Esophagus (tissue), 2 donors: ENCODE results near the gene BCAS3. TPM values are rescaled to one million over a fixed set of nuclear protein-coding genes. Genes with fewer than 3 reads are reported as not detected.

Experiments used
- H3K27ac ChIP-seq, 2 donors: one replicate each; pipeline ENCODE4 v1.5.1; 2013; ENCODE audit warnings: low read depth in 2 of 2, mild to moderate bottlenecking in 2 of 2, inconsistent platforms in 1 of 2, low read length in 1 of 2, moderate library complexity in 1 of 2
- H3K27me3 ChIP-seq, 2 donors: one replicate each; pipeline ENCODE4 v1.6.1; 2013; ENCODE audit warnings: low read length in 2 of 2, control low read depth in 1 of 2, mild to moderate bottlenecking in 1 of 2; ENCODE audit not compliant: insufficient read depth in 2 of 2, control insufficient read depth in 1 of 2
- H3K36me3 ChIP-seq, 2 donors: one replicate each; pipeline ENCODE4 v1.6.1; 2013; ENCODE audit warnings: low read length in 1 of 2; ENCODE audit not compliant: control insufficient read depth in 2 of 2, insufficient read depth in 2 of 2
- H3K4me1 ChIP-seq, 2 donors: one replicate each; pipeline ENCODE4 v1.6.1; 2013; ENCODE audit warnings: low read length in 1 of 2; ENCODE audit not compliant: control insufficient read depth in 2 of 2, insufficient read depth in 2 of 2
- H3K4me3 ChIP-seq, 2 donors: one replicate each; pipeline ENCODE4 v1.5.1; 2013; ENCODE audit warnings: low read length in 2 of 2, mild to moderate bottlenecking in 2 of 2, low read depth in 1 of 2, moderate library complexity in 1 of 2
- H3K9me3 ChIP-seq, 2 donors: one replicate each; pipeline ENCODE4 v1.6.1; 2013; ENCODE audit warnings: mild to moderate bottlenecking in 2 of 2, low read depth in 1 of 2, low read length in 1 of 2, moderate library complexity in 1 of 2; ENCODE audit not compliant: control insufficient read depth in 2 of 2, insufficient read depth in 1 of 2
- WGBS, 2 donors: extraction: QIAGEN DNeasy Blood & Tissue Kit; methylation state at CpG; one replicate each; pipeline ENCODE4 v1.1.7; 2013; 5-methylcytosine and 5-hydroxymethylcytosine counted together
- polyA plus RNA-seq, 2 donors: library from polyadenylated mRNA; stranded (reverse); fragments of 200-250 nt; gene quantifications; one replicate each; pipeline ENCODE4 v1.2.3, GENCODE V29; 2013
- donor health status: healthy with polysubstance abuse.
- donor health status: Bipolar disorder and iron deficiency.

The BCAS3 gene
- polyA plus RNA-seq, 2 donors, result 4.7 to 6.6 TPM

GRCh38 chr17:61203671-61204131 is 526.0 kb downstream of the BCAS3 start:
- WGBS, 2 donors, result 54 to 72% methylated on average over 7 of the region's 7 CpGs
- Histone ChIP-seq H3K4me3 (no peak overlapping the region), H3K27ac (peak overlapping the region; percentile 40 to 71), H3K9me3 (no peaks in the 10 kb centered on the region), H3K4me1 (no peaks in the 10 kb centered on the region), H3K36me3 (no peaks in the 10 kb centered on the region), H3K27me3 (no peaks in the 10 kb centered on the region)

GRCh38 chr17:61204456-61204855 is 526.8 kb downstream of the BCAS3 start:
- Histone ChIP-seq H3K9me3 (no peaks in the 10 kb centered on the region), H3K27ac (peak overlapping the region; percentile 4 to 24), H3K4me3 (no peak overlapping the region), H3K4me1 (no peaks in the 10 kb centered on the region), H3K36me3 (no peaks in the 10 kb centered on the region), H3K27me3 (no peaks in the 10 kb centered on the region)
- 92 to 95% methylated on average over 5 of the region's 5 CpGs for WGBS, 2 donors

GRCh38 chr17:61205401-61205800 is 527.8 kb downstream of the BCAS3 start:
- H3K4me1 ChIP-seq, result no peaks in the 10 kb centered on the region
- 86 to 92% methylated on average over 3 of the region's 3 CpGs for WGBS, 2 donors
- H3K9me3 ChIP-seq, result no peaks in the 10 kb centered on the region
- H3K36me3 ChIP-seq, result no peaks in the 10 kb centered on the region
- H3K4me3 ChIP-seq, result no peak overlapping the region
- H3K27me3 ChIP-seq, result no peaks in the 10 kb centered on the region
- no peak overlapping the region for H3K27ac ChIP-seq

GRCh38 chr17:61205931-61206330 is 528.3 kb downstream of the BCAS3 start:
- no peaks in the 10 kb centered on the region for H3K27me3 ChIP-seq
- H3K9me3 ChIP-seq, result no peaks in the 10 kb centered on the region
- no peak overlapping the region for H3K27ac ChIP-seq
- no peak overlapping the region for H3K4me3 ChIP-seq
- H3K36me3 ChIP-seq, result no peaks in the 10 kb centered on the region
- 65 to 82% methylated on average over 4 of the region's 4 CpGs for WGBS, 2 donors
- no peaks in the 10 kb centered on the region for H3K4me1 ChIP-seq

- Histone ChIP-seq H3K27ac (no peak overlapping the region), H3K4me3 (no peak overlapping the region), H3K9me3 (no peaks in the 10 kb centered on the region), H3K36me3 (no peaks in the 10 kb centered on the region), H3K4me1 (no peaks in the 10 kb centered on the region), H3K27me3 (no peaks in the 10 kb centered on the region)
- 89 to 92% methylated on average over 5 of the region's 5 CpGs for WGBS, 2 donors
These were observed 529.3 kb downstream of the BCAS3 start for GRCh38 chr17:61206922-61207321.

- 41 to 56% methylated on average over 6 of the region's 6 CpGs for WGBS, 2 donors
- Histone ChIP-seq H3K4me1 (no peaks in the 10 kb centered on the region), H3K27me3 (no peaks in the 10 kb centered on the region), H3K36me3 (no peaks in the 10 kb centered on the region), H3K9me3 (no peaks in the 10 kb centered on the region), H3K27ac (peak overlapping the region; percentile 47 to 54), H3K4me3 (no peak overlapping the region)
These were observed 530.9 kb downstream of the BCAS3 start for GRCh38 chr17:61208301-61209105.

GRCh38 chr17:61209106-61209439 is 531.4 kb downstream of the BCAS3 start:
- 44 to 58% methylated on average over 4 of the region's 4 CpGs for WGBS, 2 donors
- H3K36me3 ChIP-seq, result no peaks in the 10 kb centered on the region
- no peaks in the 10 kb centered on the region for H3K9me3 ChIP-seq
- no peaks in the 10 kb centered on the region for H3K27me3 ChIP-seq
- no peak overlapping the region for H3K4me3 ChIP-seq
- H3K27ac ChIP-seq, result peak overlapping the region in 1 of 2 donors; percentile 47
- no peaks in the 10 kb centered on the region for H3K4me1 ChIP-seq

- Histone ChIP-seq H3K27me3 (no peaks in the 10 kb centered on the region), H3K4me3 (no peak overlapping the region), H3K9me3 (no peaks in the 10 kb centered on the region), H3K27ac (peak overlapping the region in 1 of 2 donors; percentile 7), H3K36me3 (no peaks in the 10 kb centered on the region), H3K4me1 (no peaks in the 10 kb centered on the region)
- WGBS, 2 donors, result 52 to 61% methylated on average over 6 of the region's 6 CpGs
These were observed 531.9 kb downstream of the BCAS3 start for GRCh38 chr17:61209525-61209924.

GRCh38 chr17:61211236-61211635 is 533.6 kb downstream of the BCAS3 start:
- no peaks in the 10 kb centered on the region for H3K27me3 ChIP-seq
- H3K4me1 ChIP-seq, result no peaks in the 10 kb centered on the region
- no peaks in the 10 kb centered on the region for H3K36me3 ChIP-seq
- no peak overlapping the region for H3K27ac ChIP-seq
- H3K9me3 ChIP-seq, result no peaks in the 10 kb centered on the region
- no peak overlapping the region for H3K4me3 ChIP-seq
- WGBS, 2 donors, result 96 to 100% methylated on average over 1 of the region's 1 CpG

GRCh38 chr17:61212655-61213054 is 535.0 kb downstream of the BCAS3 start:
- Histone ChIP-seq H3K4me3 (no peak overlapping the region), H3K4me1 (no peaks in the 10 kb centered on the region), H3K9me3 (no peaks in the 10 kb centered on the region), H3K27me3 (no peaks in the 10 kb centered on the region), H3K27ac (no peak overlapping the region), H3K36me3 (no peaks in the 10 kb centered on the region)
- WGBS, 2 donors, result 93 to 97% methylated on average over 1 of the region's 1 CpG
